HepG2 (cell line): ENCODE measurements around the gene OGFOD3. TPM values are rescaled to one million over a fixed set of nuclear protein-coding genes. Genes with fewer than 3 reads are reported as not detected.
A peak's percentile ranks its signal among the peaks of the same experiment; 100 is the strongest.

Source experiments
- ATF7-NPFF ChIP-seq: sonication (generic); formaldehyde crosslinking; IDR thresholded peaks from 2 replicates; pipeline ENCODE4 v1.8.1; 2023; ENCODE audit warnings: mild to moderate bottlenecking, low read depth, missing genetic modification reagents, moderate library complexity
- ELF4 ChIP-seq: sonication (generic); formaldehyde crosslinking; IDR thresholded peaks from 2 replicates; pipeline ENCODE4 v1.5.0; 2020; ENCODE audit warnings: missing genetic modification reagents, mild to moderate bottlenecking, moderate library complexity, borderline replicate concordance
- GPN1 ChIP-seq: sonication (generic); formaldehyde crosslinking; IDR thresholded peaks from 2 replicates; pipeline ENCODE4 v1.5.1; 2020; ENCODE audit warnings: missing genetic modification reagents, borderline replicate concordance
- HCFC1 ChIP-seq: fragments of 150-350 bp; IDR thresholded peaks from 2 replicates; pipeline ENCODE4 v1.6.1; 2014; ENCODE audit warnings: low read depth, low read length
- ONECUT2 ChIP-seq: sonication (generic); formaldehyde crosslinking; IDR thresholded peaks from 2 replicates; pipeline ENCODE4 v1.4.0; 2020; ENCODE audit warnings: missing genetic modification reagents
- PPARG ChIP-seq: conservative IDR thresholded peaks from 2 replicates; pipeline ENCODE4 v1.6.1; 2016; ENCODE audit warnings: missing biosample characterization, missing genetic modification reagents
- PRPF4 ChIP-seq: fragments of 200-400 bp; formaldehyde crosslinking; IDR thresholded peaks from 2 replicates; pipeline ENCODE4 v1.6.1; 2016; ENCODE audit warnings: low read length, low read depth; ENCODE audit not compliant: poor library complexity, severe bottlenecking
- THAP9 ChIP-seq: sonication (generic); formaldehyde crosslinking; IDR thresholded peaks from 2 replicates; pipeline ENCODE4; 2020; ENCODE audit warnings: missing genetic modification reagents, mild to moderate bottlenecking, borderline replicate concordance
- ZNF256 ChIP-seq: sonication (generic); formaldehyde crosslinking; conservative IDR thresholded peaks from 2 replicates; pipeline ENCODE4 v1.4.0; 2020; ENCODE audit warnings: missing genetic modification reagents
- ZNF318 ChIP-seq: sonication (generic); formaldehyde crosslinking; IDR thresholded peaks from 2 replicates; pipeline ENCODE4 v1.4.0; 2020; ENCODE audit warnings: mild to moderate bottlenecking, missing genetic modification reagents
- ZNF484 ChIP-seq: sonication (generic); formaldehyde crosslinking; IDR thresholded peaks from 2 replicates; pipeline ENCODE4 v1.5.1; 2020; ENCODE audit warnings: mild to moderate bottlenecking, low read depth, missing genetic modification reagents, borderline replicate concordance
- ZNF740 ChIP-seq: sonication (generic); formaldehyde crosslinking; IDR thresholded peaks from 2 replicates; pipeline ENCODE4 v1.4.0; 2020; ENCODE audit warnings: missing genetic modification reagents
- polyA plus RNA-seq, 8 experiments: library from polyadenylated mRNA; depleted of rRNA in 3 of 8; stranded (reverse) in 7 of 8; unstranded in 1 of 8; fragments of >200 nt; fragmentation: Illumina TruSeq in 4 of 8; extraction: Trizol in 4 of 8; gene quantifications; 2 replicates each; pipeline versions ENCODE4 v1.2.1 to v1.2.3, GENCODE V29; 2011 to 2016; ENCODE audit warnings: low read depth in 4 of 8, missing spikeins in 1 of 8, mixed read lengths in 1 of 8; ENCODE audit not compliant: insufficient read depth in 1 of 8
- total RNA-seq, 5 experiments: library from RNA; depleted of rRNA; stranded (reverse); fragments of >200 nt; fragmentation: Illumina TruSeq; extraction: Trizol; gene quantifications; 2 replicates each; pipeline ENCODE4 v1.2.3, GENCODE V29; 2016; ENCODE audit warnings: low read depth in 1 of 5

OGFOD3 gene
- total and polyA plus RNA-seq, 2 of the 13 experiments (the other 11 are each of a cell fraction or from before 2014, with no cell fraction given) = 40.0 to 42.1 TPM

GRCh38 chr17:82370471-82371332 is 47.7 kb downstream of the OGFOD3 start (continued):
- TF ChIP-seq THAP9 (peak; percentile 79), PRPF4 (no peak), ATF7-NPFF (peak; percentile 91), ONECUT2 (CRISPR knock-in tag) (peak; percentile 70; the same call in 1 of the 2 replicates), PPARG (peak; percentile 80), ZNF740 (peak; percentile 81; the same call in 1 of the 2 replicates), ELF4 (CRISPR knock-in tag) (peak; percentile 35; the same call in 1 of the 2 replicates), ZNF318 (CRISPR knock-in tag) (0 out of 2 replicates have a peak, but pooled peaks have one; percentile 49), ZNF484 (CRISPR knock-in tag) (peak; percentile 88; the same call in 1 of the 2 replicates), ZNF256 (peak; percentile 96), GPN1 (CRISPR knock-in tag) (peak; percentile 30; the same call in 1 of the 2 replicates), HCFC1 (no peak)
